HepG2 (cell line): Measurements from ENCODE around the gene EPHA10. TPM values are rescaled to one million over a fixed set of nuclear protein-coding genes. Genes with fewer than 3 reads are reported as not detected.

Source experiments
- ASH2L ChIP-seq: fragments of 300-600, 200-600 bp; sonication (generic); IDR thresholded peaks from 2 replicates; pipeline ENCODE4 v1.7.0; 2017; ENCODE audit warnings: low read depth, mild to moderate bottlenecking, moderate library complexity, mixed read lengths, low read length; ENCODE audit not compliant: insufficient read length
- ETV5 ChIP-seq: IDR thresholded peaks from 2 replicates; pipeline ENCODE4 v1.6.1; 2018; ENCODE audit warnings: missing biosample characterization, missing genetic modification reagents, inconsistent platforms, borderline replicate concordance
- GABPB1 ChIP-seq: IDR thresholded peaks from 2 replicates; pipeline ENCODE4 v1.6.1; 2016; ENCODE audit warnings: mild to moderate bottlenecking, missing genetic modification reagents, moderate library complexity, missing compliant biosample characterization
- GTF2F1 ChIP-seq: fragments of 150-350 bp; IDR thresholded peaks from 2 replicates; pipeline ENCODE4 v1.6.1; 2014; ENCODE audit warnings: low read length
- HCFC1 ChIP-seq: fragments of 150-350 bp; IDR thresholded peaks from 2 replicates; pipeline ENCODE4 v1.6.1; 2014; ENCODE audit warnings: low read depth, low read length
- HDAC1 ChIP-seq: sonication (generic); formaldehyde crosslinking; IDR thresholded peaks from 2 replicates; pipeline ENCODE4 v1.5.1; 2020; ENCODE audit warnings: mild to moderate bottlenecking, missing genetic modification reagents
- IRF2 ChIP-seq: IDR thresholded peaks from 2 replicates; pipeline ENCODE4 v1.6.1; 2018; ENCODE audit warnings: missing genetic modification reagents, missing compliant biosample characterization
- KAT2B ChIP-seq: fragments of 150-350 bp; IDR thresholded peaks from 2 replicates; pipeline ENCODE4 v1.6.1; 2014; ENCODE audit warnings: low read depth, low read length, borderline replicate concordance
- RELA ChIP-seq: sonication (generic); formaldehyde crosslinking; IDR thresholded peaks from 2 replicates; pipeline ENCODE4 v1.4.0; 2020; ENCODE audit warnings: missing genetic modification reagents
- SCMH1 ChIP-seq: sonication (generic); formaldehyde crosslinking; IDR thresholded peaks from 2 replicates; pipeline ENCODE4 v1.9.0; 2021; ENCODE audit warnings: missing genetic modification reagents, mild to moderate bottlenecking, borderline replicate concordance
- SNAPC2 ChIP-seq: sonication (generic); formaldehyde crosslinking; IDR thresholded peaks from 2 replicates; pipeline ENCODE4 v1.8.1; 2022; ENCODE audit warnings: mild to moderate bottlenecking, missing genetic modification reagents
- TBL1XR1 ChIP-seq: fragments of 150-350 bp; IDR thresholded peaks from 2 replicates; pipeline ENCODE4 v1.6.1; 2014; ENCODE audit warnings: borderline replicate concordance, low read length; ENCODE audit not compliant: partially characterized antibody
- ZNF234 ChIP-seq: sonication (generic); formaldehyde crosslinking; conservative IDR thresholded peaks from 2 replicates; pipeline ENCODE4 v1.5.1; 2020; ENCODE audit warnings: mild to moderate bottlenecking, missing genetic modification reagents
- ZNF460 ChIP-seq: sonication (generic); formaldehyde crosslinking; IDR thresholded peaks from 2 replicates; pipeline ENCODE4 v1.5.1; 2020; ENCODE audit warnings: missing genetic modification reagents, mild to moderate bottlenecking, borderline replicate concordance
- ZNF75D ChIP-seq: sonication (generic); formaldehyde crosslinking; IDR thresholded peaks from 2 replicates; pipeline ENCODE4 v1.8.1; 2023; ENCODE audit warnings: missing genetic modification reagents, mild to moderate bottlenecking, borderline replicate concordance
- polyA plus RNA-seq, 8 experiments: library from polyadenylated mRNA; depleted of rRNA in 3 of 8; stranded (reverse) in 7 of 8; unstranded in 1 of 8; fragments of >200 nt; fragmentation: Illumina TruSeq in 4 of 8; extraction: Trizol in 4 of 8; gene quantifications; 2 replicates each; pipeline versions ENCODE4 v1.2.1 to v1.2.3, GENCODE V29; 2011 to 2016; ENCODE audit warnings: low read depth in 4 of 8, missing spikeins in 1 of 8, mixed read lengths in 1 of 8; ENCODE audit not compliant: insufficient read depth in 1 of 8
- total RNA-seq, 5 experiments: library from RNA; depleted of rRNA; stranded (reverse); fragments of >200 nt; fragmentation: Illumina TruSeq; extraction: Trizol; gene quantifications; 2 replicates each; pipeline ENCODE4 v1.2.3, GENCODE V29; 2016; ENCODE audit warnings: low read depth in 1 of 5
- TF ChIP-seq, protein P1 (sequence below): sonication (generic); formaldehyde crosslinking; IDR thresholded peaks from 2 replicates; pipeline ENCODE4 v1.8.1; 2023; ENCODE audit warnings: missing genetic modification reagents, mild to moderate bottlenecking, borderline replicate concordance
- TF ChIP-seq, protein P2 (sequence below): sonication (generic); formaldehyde crosslinking; IDR thresholded peaks from 2 replicates; pipeline ENCODE4 v1.5.1; 2020; ENCODE audit warnings: mild to moderate bottlenecking, moderate library complexity, missing genetic modification reagents
- TF ChIP-seq, protein P3 (sequence below): IDR thresholded peaks from 2 replicates; pipeline ENCODE4 v1.6.1; 2016; ENCODE audit warnings: low read depth
- TF ChIP-seq, protein P4 (sequence below): sonication (generic); formaldehyde crosslinking; IDR thresholded peaks from 2 replicates; pipeline ENCODE4 v1.5.0; 2020; ENCODE audit warnings: mild to moderate bottlenecking, missing genetic modification reagents
- TF ChIP-seq, protein P5 (sequence below): sonication (generic); formaldehyde crosslinking; IDR thresholded peaks from 2 replicates; pipeline ENCODE4 v1.5.1; 2020; ENCODE audit warnings: mild to moderate bottlenecking, missing genetic modification reagents, moderate library complexity

Gene EPHA10
- total and polyA plus RNA-seq, 2 of the 13 experiments (the other 11 are each of a cell fraction or from before 2014, with no cell fraction given): 0.11 to 0.58 TPM

DNA sequence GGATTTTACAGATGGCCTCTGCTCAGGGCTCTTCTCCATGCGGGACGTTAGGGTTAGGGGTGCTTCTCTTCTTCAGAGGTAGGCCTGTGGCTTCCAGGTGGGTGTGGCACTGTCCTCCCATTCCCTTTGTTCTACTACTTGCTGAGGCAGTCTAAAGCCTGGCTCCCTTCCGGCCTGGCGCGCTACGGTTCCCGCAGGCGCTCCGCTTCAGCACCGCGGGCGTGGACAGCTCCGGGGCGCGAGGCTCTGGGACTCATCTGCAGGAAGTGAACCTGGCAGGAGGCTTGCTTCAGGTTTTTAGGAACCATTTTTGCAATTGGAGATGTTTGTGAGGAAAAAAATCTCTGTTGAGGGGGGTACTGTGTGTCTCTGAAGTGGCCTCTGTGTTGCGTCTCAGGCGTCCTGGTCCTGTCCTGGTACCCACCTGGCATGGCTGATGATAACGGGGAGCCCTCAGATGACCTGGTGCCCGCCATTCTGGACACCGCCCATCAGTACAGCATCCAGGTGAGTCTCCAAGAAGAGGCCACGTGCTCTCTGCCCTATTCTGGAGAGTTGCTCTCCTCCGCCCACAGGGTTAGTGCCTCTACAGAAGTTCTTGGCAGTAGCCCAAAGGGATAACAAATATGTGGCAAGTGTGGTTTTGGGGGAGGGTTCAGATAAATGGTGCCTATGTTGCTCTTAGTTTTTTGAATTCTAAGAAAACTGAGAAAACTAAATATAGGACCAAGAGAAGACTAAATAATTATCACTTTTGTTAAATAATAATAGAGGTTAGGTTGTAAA is 30.6 kb upstream of the EPHA10 start (continued):
- no peak for TF ChIP-seq TBL1XR1
- no peak for TF ChIP-seq IRF2 (CRISPR knock-in tag)
- TF ChIP-seq, protein P1, sequence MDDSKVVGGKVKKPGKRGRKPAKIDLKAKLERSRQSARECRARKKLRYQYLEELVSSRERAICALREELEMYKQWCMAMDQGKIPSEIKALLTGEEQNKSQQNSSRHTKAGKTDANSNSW: no peak
- TF ChIP-seq, protein P2, sequence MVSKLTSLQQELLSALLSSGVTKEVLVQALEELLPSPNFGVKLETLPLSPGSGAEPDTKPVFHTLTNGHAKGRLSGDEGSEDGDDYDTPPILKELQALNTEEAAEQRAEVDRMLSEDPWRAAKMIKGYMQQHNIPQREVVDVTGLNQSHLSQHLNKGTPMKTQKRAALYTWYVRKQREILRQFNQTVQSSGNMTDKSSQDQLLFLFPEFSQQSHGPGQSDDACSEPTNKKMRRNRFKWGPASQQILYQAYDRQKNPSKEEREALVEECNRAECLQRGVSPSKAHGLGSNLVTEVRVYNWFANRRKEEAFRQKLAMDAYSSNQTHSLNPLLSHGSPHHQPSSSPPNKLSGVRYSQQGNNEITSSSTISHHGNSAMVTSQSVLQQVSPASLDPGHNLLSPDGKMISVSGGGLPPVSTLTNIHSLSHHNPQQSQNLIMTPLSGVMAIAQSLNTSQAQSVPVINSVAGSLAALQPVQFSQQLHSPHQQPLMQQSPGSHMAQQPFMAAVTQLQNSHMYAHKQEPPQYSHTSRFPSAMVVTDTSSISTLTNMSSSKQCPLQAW (CRISPR knock-in tag): no peak
- no peak; the same call in 1 of the 2 replicates for TF ChIP-seq ETV5
- TF ChIP-seq HDAC1 (CRISPR knock-in tag): no peak
- peak; percentile 43; the same call in 1 of the 2 replicates for TF ChIP-seq GABPB1 (CRISPR knock-in tag)
- no peak for TF ChIP-seq KAT2B
- no peak for TF ChIP-seq ZNF75D (CRISPR knock-in tag)
- TF ChIP-seq, protein P3, sequence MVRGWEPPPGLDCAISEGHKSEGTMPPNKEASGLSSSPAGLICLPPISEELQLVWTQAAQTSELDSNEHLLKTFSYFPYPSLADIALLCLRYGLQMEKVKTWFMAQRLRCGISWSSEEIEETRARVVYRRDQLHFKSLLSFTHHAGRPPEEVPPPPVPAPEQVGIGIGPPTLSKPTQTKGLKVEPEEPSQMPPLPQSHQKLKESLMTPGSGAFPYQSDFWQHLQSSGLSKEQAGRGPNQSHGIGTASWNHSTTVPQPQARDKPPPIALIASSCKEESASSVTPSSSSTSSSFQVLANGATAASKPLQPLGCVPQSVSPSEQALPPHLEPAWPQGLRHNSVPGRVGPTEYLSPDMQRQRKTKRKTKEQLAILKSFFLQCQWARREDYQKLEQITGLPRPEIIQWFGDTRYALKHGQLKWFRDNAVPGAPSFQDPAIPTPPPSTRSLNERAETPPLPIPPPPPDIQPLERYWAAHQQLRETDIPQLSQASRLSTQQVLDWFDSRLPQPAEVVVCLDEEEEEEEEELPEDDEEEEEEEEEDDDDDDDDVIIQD: no peak
- no peak for TF ChIP-seq ZNF234 (CRISPR knock-in tag)
- no peak for TF ChIP-seq ZNF460 (CRISPR knock-in tag)
- TF ChIP-seq RELA (CRISPR knock-in tag): no peak
- TF ChIP-seq, protein P4, sequence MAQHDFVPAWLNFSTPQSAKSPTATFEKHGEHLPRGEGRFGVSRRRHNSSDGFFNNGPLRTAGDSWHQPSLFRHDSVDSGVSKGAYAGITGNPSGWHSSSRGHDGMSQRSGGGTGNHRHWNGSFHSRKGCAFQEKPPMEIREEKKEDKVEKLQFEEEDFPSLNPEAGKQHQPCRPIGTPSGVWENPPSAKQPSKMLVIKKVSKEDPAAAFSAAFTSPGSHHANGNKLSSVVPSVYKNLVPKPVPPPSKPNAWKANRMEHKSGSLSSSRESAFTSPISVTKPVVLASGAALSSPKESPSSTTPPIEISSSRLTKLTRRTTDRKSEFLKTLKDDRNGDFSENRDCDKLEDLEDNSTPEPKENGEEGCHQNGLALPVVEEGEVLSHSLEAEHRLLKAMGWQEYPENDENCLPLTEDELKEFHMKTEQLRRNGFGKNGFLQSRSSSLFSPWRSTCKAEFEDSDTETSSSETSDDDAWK (CRISPR knock-in tag): no peak
- TF ChIP-seq HCFC1: no peak
- no peak for TF ChIP-seq SCMH1
- TF ChIP-seq, protein P5, sequence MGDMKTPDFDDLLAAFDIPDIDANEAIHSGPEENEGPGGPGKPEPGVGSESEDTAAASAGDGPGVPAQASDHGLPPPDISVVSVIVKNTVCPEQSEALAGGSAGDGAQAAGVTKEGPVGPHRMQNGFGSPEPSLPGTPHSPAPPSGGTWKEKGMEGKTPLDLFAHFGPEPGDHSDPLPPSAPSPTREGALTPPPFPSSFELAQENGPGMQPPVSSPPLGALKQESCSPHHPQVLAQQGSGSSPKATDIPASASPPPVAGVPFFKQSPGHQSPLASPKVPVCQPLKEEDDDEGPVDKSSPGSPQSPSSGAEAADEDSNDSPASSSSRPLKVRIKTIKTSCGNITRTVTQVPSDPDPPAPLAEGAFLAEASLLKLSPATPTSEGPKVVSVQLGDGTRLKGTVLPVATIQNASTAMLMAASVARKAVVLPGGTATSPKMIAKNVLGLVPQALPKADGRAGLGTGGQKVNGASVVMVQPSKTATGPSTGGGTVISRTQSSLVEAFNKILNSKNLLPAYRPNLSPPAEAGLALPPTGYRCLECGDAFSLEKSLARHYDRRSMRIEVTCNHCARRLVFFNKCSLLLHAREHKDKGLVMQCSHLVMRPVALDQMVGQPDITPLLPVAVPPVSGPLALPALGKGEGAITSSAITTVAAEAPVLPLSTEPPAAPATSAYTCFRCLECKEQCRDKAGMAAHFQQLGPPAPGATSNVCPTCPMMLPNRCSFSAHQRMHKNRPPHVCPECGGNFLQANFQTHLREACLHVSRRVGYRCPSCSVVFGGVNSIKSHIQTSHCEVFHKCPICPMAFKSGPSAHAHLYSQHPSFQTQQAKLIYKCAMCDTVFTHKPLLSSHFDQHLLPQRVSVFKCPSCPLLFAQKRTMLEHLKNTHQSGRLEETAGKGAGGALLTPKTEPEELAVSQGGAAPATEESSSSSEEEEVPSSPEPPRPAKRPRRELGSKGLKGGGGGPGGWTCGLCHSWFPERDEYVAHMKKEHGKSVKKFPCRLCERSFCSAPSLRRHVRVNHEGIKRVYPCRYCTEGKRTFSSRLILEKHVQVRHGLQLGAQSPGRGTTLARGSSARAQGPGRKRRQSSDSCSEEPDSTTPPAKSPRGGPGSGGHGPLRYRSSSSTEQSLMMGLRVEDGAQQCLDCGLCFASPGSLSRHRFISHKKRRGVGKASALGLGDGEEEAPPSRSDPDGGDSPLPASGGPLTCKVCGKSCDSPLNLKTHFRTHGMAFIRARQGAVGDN (CRISPR knock-in tag): peak; percentile 21; the same call in 1 of the 2 replicates
- TF ChIP-seq GTF2F1: no peak
- no peak for TF ChIP-seq SNAPC2 (CRISPR knock-in tag)
- TF ChIP-seq ASH2L: no peak
